Globus pallidus (tissue), 1 donor: ENCODE results near the gene ITIH4.

ENCODE experiments used
- DNase-seq: peaks from one replicate; pipeline ENCODE4 v3.0.0-alpha.2; 2015; ENCODE audit warnings: low spot score

The ITIH4 gene

DNA sequence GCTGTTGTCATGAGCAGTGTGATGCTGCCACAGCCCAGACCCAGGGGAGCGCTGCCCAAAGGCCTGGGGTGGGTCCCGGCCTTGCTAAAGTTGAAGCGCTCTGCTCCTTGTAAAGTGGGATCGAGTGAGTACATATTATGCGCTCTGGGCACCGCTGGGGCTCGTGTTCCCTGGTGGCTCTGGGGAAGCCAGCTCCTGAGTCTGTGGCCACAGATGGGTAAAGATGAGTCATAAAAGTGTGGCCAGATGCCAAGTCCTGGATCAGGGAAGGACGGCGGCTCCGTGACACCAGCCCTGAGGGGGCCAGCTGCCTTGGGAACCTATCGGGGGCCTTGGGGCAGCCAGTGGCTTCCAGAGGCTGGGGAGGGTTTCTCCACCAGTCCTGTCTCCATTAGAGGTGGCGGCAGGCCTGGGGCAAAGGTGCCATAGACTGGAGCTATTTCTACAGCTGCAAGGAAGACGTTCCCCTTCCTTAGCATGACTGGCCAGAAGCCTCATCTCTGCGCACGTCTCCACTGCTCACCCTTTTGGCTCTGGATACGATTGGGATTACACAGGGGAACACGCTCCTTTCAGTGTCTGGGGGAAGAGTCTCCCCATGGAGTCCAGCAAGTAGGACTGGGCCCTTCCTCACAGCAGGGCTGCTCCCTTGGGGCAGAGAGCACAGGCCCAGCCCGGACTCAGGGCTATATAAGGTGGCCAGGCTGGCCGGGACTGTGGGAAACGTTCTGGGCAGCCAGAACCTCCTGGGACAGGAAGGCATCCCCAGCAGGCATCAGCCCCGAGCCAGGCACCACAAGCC is 1.2 kb upstream of the ITIH4 start:
- no peak for DNase-seq

DNA sequence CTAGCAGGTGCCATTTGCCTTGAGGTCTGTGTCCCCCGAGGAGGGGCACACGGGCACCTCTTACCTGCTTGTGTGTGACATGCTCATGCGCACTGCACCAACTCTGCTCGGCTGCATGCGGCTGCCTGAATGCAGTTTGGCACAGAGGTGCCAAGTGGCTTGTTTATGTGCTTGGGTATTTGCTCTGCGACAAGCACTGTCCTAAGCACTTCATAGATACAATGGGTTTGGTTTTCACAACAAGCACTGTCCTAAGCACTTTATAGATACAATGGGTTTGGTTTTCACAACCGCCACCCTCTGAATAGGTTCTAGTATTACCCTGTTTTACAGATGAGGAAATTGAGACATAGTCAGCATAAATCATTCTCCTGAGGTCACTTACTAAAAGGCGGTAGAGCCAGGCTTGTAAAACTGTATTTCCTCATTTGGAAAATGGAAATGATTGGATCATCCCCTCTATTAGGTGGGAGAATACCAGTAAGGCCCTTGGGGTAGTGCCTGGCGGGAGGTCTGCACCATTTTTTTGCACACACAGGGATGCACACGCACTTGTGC is 487 bp downstream of the ITIH4 start:
- no peak for DNase-seq

DNA sequence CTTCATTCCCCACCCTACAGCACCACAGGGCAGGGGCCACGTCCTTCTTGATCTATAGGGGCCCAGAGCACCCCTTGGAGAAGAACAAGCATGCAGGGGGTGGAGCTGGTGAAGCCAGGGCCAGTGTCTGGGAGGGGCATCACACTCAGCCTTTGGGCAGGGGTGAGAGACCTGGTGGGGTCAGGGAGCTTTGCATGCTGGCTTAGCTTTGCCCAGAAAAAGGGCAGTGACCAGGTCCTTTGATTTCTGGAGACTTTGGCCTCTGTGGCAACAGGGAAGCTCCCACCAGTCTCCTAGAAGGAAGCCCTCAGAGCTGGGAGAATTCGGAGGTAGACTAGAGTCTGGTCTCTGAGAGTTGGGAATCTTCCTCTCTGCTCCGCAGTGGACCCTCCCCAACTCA is 990 bp downstream of the ITIH4 start:
- DNase-seq: no peak

DNA sequence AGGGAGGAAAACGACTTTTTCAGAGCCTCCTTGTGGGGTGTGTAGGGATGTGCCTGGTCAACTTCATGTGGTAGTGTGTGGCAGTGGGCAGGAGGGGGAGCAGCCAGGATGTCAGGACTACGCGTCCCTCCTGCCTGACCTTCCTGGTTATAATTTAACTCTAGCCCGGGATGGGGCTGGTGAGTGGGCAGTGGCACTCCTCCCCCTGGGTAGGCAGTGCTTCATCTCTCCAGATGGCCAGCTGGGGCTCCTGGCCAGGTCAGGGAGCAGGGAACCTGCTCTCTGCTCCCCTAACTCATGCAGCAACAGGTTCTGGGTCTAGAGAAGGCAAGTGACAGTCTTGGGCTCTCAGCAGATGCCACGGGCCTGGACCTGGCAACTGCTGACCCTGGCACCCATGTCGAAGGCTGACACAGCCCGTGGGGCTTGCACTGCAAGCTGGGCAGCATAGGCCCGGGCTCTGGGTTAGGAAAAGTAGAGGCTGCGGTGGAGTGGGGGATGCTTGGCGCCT is 2.6 kb downstream of the ITIH4 start:
- DNase-seq: no peak

DNA sequence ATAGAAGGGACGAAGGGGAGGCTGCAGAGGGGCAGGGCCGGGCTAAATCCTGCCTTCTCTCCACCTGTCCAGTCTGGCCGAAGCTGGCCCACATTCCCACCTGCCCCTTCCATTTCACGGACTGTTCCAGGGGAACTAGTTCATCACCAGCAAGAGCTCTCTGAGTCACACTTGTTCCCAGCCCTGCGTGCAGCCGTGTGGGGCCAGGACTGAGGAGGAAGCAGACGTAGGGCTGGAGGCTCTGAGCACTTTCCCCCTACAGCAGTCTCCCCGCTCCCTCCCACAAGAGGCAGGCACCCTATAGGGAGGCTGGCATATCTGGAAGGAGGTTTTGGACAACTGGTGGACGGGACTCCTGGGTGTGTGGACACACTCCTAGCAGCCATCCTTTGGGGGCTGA is 3.0 kb downstream of the ITIH4 start:
- DNase-seq: no peak

DNA sequence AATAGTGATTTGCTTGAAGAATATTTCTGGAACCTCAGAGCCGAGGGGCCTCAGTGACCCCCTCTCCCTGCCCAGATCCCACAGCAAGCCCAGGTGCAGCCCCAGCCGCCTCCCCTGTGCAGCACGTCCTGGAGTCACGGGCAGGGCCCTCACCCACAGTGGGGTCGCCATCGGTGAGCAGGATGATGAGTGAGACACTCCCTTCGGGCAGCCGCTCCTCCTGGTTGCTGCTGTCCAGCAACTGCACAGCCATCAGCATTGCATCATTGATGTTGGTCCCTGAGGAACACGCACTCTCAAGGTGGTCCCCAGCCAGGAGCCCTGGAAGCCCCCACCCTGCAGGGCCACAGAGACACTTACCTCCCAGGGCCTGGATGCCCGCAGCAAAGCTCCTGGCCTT is 6.4 kb downstream of the ITIH4 start:
- DNase-seq: no peak

DNA sequence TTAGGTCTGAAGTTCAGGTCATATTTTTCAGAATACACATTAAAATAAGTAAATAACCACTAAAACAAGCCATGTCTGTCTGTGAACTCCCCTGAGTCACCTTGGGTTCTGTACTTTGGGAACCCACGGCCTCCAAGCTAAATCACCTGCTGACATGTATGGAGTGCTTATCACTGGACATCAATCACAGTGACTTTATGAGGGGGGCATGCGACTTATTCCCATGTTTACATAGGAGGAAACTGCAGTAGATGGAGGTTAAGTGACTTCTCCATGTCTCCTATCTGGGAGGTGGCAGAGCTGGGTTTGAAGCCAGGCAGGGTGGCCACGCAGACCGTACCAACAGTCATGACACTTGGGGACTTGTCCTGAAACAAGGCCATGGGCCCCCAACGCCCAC is 8.1 kb downstream of the ITIH4 start:
- no peak for DNase-seq

DNA sequence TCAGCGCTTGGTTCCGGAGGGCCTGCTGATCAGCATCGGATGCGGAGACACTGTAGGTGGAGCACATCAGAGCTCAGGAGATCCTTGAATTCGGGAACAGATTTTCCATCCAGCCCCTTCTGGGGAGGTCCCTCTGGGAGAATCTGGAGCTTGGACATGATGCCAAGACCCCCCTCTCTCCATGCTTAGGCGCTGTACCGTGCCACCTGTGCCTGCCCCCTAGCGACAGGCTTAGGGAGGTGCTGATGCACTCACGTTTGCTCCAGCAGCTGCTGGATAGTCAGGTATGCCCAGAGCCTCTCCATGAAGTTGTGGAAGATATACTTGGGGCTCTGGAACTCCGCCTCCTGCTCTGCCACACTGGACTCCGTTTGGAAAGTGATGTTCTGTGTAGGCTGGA is 9.7 kb downstream of the ITIH4 start:
- no peak for DNase-seq

DNA sequence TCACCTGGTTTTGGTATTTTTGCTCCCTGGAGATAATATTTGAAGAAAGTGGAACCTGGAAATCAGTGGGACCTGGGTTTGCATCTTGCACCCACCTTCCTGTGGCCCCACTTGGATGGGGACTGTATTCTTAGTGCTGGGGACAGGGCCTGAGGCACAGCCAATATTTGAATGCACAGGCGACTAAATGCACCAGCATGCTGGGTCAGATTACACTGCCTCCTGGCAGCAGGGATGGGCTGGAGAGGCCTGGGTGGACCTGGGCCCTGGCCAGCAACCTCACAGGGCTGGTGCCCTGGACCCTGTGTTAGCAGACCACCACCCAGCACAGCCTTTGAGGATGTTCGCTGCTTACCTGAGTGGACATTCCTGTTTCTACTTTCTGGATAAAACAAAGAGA is 10.5 kb downstream of the ITIH4 start:
- no peak for DNase-seq

DNA sequence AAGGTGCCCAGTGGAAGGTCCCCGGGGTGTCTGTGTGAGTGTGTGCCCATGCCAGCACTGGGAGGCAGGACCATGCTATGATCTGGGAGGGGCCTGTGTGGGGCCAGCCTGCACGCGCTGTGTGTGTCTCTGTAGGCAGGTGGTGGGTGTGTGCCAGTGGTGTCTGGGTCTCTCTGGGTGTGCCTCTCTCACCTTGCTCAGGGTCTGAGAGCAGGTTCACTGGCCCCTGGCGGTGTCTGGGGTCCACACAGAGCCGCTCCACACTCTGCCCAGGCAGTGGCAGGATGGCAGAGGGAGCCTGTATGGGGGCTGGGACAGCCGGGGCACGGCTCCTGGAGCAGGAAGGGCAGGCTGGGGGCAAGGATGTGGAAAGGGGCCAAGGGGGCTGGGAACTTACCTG is 12.6 kb downstream of the ITIH4 start:
- no peak for DNase-seq

DNA sequence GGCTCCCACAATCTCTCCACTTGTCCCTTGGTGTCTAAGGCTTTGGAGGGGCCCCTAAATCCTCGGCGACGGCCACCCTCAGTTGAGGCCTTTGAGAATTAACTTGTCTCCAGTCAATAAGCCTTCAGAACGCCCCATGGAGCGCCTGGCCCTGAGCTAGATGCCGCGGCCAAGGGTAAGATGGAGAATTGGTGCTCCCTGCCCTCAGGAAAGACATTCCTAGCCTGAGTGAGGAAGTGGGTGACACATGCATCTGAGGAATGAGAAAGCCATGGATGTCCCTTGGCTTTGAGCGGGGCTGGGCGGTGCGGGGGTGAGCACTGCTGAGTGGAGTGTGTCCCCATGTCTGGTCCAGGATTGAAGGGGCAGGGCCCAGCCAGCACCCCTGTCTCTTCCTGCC is 13.3 kb downstream of the ITIH4 start:
- no peak for DNase-seq

DNA sequence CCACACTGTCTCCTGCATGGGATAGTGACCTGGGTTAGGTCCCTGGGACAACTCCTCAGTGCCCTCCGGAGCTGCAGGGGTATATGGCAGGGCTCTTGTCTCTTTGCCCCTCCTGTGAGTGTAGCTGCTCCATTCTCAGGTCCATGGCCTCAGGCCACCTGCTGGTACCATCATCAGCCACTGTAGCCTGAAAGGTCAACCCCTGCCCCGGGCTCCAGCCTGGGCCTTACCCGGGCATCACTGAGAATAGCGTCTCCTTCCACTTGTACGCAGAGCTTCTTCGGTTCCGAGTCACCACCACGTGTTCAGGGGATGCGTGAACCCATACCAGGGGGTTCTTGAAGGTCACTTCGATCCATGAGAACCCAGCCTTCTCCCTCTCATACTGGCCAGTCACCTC is 13.8 kb downstream of the ITIH4 start:
- no peak for DNase-seq

DNA sequence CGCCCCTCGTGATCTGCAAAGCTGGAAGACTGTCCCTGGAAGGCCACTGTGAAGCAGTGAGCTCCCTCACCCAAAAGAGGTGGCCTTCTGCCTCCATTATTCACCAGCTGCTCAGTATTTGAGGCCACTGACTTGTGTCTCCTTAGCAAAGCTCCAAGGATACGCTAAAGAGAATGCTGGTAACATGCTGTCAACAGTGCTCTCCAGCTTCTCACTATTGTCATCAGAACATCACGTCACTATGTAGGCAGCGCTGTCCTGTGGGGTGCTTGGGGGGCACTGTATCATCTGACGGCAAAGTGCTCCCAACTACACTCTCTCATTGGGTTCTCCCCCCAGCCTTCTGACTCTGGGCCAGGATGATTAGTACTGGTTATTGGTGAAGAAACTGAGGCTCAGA is 14.3 kb downstream of the ITIH4 start:
- no peak for DNase-seq

DNA sequence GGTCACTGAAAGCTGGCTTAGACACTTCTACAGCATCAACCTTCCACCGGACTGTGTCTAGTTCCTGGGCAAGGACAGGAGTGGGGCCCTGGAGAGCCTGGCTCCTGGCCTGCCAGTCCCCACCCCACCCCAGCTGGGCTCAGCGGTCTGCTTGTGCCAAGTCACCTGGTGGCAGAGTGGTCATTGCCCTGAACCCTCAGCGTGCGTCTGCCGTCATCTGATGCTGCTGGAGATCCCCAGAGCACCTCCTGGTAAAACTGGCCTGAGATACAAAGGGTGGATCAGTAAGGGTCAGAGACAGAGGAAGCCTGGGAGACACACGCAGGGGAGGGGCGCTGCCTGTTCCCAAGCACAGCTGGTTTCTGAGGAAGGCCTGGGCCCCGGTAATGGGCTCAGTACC is 16.7 kb downstream of the ITIH4 start:
- no peak for DNase-seq

DNA sequence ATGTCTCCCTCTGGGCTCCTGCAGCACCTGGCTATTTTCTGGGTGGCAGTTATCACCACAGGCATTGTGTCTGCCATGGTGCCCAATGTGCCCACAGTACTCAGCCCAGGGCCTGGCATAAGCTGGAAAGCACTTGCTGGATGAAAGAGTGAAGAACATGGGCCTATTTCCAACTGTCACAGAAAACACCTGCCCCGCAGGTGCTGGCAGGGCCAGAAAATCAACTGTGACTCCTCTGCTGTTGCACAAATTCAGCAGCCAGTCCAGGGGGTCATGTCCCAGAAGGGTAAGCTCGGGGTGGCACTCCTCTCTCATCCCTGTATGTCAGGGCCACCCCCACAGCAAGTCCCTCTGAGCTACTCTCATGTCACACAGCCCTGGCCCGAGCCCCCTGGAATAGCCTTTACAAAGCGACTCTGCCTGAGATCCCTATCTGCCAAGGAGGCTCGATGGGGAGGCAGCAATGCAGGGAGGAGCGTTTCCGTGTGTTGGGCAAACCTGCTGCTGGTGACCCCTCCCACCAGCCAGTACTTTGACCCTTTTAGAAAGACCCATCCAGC is 18.9 kb downstream of the ITIH4 start:
- DNase-seq: no peak

DNA sequence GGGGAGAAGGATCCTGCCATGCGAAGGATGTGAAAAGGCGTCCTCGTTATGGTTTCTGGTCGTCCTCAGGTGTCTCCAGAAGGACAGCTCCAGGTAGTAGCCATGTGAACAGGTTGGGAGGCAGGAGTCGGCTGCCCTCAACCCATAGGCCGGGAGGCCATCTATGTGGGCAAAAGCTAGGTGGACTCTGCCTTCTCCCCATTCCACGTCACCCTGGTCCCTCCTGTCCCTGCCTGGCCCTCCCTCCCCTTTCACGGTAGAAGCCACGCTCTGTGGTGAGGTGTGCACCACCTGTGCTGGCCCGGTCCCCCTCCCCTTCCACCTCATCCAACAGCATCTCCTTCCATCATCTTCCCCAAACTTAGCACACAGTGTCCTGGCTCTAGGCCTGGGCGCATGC is 19.5 kb downstream of the ITIH4 start:
- no peak for DNase-seq

DNA sequence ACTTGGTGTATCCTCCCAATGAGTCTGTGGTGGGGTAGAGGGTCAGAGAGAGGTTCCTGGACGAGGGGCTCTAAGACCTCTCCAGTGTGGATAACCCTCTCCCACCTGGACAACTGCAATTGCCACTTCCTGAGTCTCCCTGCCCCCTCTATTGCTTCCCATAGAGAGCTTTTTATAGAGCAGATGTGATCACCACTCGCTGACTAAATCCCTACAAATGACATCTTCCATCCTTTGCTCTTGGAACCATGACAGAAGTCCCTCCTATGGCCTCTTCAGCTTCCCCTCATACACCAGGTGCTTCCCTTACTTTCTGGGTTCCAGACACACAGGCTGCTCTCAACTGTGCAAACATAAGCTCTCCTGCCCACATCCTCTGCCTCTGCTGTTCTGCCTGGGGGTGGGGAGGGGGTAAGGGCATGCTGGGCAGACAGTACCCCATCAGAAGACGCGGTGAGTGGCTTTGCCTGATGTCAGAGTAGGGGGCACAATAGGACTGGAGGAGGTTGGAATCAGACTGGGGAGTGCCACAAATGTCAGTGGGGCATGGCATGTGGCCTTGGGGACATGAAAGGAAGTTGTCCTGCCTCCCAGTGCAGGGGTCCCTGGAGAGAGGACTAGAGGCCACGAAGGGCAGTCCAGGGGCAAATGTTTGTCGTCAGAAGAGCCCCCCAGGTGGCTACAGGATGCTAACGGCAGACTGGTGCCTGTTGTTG is 20.7 kb downstream of the ITIH4 start:
- no peak for DNase-seq

DNA sequence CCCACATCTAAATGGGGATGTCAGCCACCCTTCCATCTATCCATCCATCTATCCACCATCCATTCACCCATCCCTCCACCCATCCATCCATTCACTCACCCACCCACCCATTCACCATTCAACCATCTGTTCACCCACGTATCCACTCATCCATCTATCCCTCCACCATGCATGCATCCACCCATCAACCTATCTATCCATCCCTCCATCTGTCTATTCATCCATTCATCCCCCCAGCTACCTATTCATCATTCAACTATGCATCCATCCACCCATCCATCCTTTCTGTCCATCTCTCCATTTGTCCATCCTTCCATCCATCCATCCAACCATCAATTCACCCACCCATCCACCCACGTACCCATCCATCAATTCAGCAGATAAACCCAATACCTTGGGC is 21.3 kb downstream of the ITIH4 start:
- no peak for DNase-seq

DNA sequence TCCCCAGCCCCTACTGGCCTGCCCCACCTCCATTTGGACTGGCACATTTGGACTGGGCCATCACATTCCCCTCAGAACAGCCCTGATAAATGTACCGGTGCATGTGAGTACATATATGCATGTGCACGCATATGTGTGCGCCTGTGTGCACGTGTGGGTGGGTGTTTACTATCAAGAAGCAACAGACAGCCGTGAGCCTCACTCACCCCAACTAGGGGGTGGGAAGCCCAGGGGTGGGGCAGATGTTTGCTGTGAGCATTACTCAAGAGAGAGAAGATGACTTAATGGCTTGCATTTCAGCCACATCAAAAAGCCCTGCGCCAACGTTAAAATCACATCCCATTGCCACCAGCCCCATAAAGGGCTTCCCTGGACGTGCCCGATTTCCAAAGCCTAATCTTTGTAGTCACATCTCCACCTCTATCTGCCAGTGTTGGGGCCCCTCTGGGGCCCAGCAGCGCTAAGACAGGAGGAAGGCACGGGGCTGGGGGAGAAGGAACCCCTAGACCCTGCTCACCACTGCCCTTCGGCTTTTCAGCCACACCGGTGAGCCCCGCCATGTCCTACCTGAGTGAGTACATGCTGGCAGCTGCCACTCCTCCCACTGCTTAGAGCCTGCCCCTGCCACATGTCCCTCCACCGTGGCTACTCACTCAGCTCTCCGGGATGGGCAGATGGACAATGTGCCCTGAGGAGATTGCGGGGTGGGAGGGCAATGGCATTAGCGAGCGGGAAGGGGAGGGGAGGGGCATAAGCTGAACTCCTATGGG is 25.0 kb downstream of the ITIH4 start:
- DNase-seq: no peak

DNA sequence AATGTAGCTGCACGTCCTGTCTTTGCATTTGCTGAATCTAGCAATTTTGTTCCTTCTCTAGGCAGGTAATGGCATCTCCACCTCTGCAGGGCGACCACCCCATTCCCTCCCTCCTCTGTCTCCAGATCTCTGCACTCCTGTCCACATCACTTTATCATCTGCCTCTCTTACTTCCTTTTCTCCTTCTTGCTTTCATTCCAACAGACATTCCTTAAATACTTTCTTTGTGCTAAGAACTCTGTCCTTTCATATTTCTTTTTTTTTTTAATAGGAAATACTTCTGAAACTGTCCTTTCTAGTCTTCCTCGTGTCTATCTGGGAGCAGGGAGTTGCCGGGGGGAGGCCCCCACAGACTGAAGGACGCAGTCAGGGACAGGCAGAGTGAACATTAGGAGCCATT is 28.6 kb downstream of the ITIH4 start:
- DNase-seq: no peak

DNA sequence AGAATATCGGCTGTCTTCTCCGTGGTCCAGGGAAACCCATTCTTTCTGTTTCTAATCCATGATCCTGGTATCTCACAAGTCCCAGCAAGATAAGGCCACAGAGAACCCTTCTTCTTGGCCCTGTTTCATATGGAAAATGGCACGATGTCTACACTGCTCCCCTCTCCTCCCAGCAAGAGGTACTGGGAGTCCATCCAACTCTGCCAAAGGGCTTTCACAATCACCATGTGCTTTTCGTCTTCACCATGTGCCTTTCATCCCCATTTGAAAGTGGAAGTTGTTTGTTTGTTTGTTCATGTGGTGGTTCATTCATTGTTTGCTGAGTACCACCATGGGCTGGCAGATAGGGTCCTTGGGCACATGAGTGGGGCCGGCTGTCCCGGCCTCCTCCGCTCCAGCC is 30.4 kb downstream of the ITIH4 start:
- no peak for DNase-seq

DNA sequence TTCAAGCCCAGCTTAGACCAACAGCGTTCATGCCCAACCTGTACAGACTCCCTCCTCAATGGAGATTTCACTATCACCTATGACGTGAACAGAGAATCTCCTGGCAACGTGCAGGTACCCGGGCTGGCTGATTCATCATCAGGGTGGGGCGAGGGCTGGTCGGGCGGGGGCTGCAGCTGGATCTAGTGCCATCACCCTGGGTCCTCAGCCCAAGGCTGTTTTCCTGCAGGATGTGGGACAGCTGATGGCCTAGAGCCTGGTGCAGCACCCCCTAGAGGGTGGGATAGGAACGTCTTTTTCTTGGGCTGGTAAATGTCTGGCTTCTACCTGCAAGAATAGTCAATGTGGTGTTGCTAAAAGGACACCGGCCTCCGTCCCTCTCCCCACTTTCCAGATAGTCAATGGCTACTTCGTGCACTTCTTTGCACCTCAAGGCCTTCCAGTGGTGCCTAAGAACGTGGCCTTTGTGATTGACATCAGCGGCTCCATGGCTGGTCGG is 31.4 kb downstream of the ITIH4 start:
- no peak for DNase-seq
